GM19238 (cell line): ENCODE measurements around the gene LRP2.
"Not testable (repeated sequence)": the region's sequence is repeated elsewhere in the genome, so short reads cannot be mapped to it uniquely, and the experiment has no call there.

Experiments
- DNase-seq: peaks from one replicate; pipeline ENCODE4 v3.0.0; 2011; ENCODE audit warnings: low spot score; ENCODE audit not compliant: insufficient read length

The LRP2 gene

DNA sequence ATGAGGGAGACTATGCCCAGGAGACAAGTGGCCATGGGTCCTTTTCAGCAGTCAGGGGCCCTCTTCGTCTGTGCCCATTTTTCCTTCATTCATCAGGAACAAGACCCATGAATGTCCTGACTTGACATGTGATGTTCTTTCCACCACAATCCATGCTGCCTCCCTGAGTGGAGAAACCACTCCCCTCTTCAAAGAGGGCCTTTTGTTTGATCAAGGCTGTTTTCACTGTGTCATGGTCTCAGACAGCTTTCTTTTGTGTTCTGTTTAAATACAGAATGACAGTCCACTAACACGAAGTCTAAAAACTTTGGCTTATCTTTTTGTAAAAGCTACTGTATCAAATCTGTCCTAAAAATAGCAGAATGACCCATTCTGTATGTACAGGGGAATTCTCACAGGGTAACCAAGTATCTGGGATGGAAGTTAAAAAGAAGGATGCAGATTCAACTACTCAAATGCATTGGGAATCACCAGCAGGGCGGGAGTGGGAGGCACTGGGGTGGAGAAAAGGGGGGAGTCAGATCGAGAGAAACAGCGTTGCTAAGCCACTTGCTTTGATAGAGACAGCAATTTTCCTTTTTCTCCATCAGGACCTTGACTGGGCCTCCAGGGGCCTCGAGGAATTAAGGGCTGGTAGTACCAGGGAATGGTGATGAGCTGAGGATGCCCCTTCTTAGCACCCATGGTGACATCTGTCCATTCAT, 13.9 kb downstream of the LRP2 start:
- no peak for DNase-seq

DNA sequence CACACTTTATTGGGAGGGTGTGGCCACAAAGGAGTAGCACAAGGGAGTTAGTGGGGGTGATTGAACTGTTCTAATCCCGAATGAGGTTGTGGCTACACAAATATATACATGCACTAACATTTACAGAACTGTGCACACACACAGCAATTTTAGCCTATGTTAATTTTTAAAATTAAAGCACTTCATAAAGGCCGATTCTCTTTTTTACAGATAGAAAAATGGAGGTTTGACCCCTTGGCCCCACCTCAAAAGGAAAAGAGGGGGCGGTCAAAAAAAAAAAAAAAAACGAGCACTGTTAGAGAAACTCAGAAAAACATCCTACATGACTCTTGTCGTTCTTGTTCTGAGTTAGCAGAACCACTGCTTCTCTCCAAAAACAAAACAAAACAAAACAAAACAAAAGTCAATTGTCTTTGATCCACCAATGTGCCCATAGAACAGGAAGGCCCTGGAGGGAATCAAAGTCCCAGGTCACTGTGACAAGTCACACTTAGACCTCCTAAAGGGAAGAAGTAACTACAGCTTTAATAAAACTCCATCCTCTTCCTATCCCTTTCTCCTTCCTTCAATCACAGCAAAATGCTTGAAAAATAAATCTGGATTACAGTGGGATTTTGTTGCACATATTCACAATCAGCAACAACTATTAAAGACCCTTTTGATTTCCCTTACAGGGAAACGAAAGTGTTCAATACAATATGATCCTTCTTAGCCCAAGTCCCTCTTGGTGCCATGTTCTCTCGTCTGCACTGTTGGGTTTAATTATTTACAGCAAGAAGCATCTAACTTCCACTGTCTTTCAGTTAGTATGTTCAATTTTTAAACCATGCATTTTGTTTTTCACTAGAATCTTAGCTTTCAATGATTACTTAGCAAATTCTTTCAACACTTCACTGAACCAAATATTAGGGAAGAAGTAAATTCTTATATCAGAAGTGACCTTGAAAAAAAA, 16.6 kb downstream of the LRP2 start:
- no peak for DNase-seq

DNA sequence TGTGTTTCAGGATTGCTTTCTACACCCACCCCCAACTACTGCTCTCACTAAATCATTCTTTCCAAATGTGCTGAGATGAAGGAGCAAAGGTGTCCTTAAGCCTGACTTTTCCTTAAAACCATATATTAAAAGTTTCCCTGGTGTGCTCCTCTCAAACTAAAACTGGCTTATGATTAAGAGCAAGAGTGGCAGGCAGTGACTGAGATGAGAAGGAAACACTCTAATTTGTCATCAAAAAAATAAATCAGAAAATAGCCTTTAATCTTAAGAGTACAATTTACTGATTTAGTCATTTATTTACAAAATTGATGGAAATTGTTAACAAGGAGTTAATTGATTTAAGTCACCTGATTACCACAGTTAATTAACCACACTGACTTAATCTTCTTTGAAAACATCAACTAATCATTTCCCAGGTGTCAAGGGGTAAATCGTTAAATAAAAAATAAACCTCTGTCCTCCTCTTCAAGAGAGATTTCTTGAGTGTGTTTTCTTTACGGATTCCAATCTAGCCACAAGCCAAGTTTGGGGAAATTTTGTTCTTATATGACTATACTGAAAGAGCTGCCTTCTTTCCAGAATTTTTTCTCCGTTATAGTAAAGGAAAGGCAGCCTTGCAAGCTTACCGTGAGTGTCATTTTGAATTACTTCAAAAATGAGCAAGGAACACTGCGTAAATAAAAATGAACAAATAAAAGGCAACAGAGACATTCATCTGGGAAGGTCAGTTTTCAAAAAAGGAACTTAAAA, 17.4 kb downstream of the LRP2 start:
- DNase-seq: no peak

DNA sequence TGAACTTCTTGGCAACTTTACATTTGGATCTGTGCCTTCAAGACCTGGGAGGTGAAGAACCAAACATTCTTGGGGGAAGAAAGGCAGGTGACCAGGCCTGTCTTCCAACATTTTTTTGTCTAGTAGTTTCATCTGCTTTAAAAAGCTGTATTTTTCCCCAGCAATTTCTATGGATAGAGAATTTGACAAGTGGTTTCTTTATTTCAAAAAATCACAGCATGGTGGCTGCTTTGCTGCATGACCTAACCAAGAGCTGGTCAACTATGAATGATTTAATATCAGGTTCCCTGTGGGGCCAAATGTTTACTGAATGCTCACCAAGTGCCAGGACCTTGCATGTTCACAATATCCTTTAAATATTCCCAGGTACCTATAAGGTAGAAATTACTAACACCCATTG, 19.1 kb downstream of the LRP2 start:
- DNase-seq: no peak

DNA sequence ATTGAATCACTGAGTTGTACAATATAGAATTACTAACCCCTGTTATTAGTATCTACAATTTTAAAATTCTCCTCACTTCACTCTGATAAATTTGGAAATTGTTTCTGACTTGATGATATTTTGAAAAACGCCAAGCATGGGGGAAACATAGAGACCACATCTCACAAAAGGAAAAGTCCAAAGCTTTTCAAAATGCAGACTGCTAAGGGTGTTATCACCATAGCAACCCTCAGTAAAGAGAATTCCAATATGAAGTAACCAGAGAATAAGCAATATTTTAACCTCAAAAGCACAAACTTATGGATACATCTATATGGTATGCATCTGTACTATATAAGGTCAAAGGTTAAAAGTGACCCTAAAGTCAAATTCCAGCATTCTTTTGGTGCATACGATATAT, 22.7 kb downstream of the LRP2 start:
- DNase-seq: no peak

DNA sequence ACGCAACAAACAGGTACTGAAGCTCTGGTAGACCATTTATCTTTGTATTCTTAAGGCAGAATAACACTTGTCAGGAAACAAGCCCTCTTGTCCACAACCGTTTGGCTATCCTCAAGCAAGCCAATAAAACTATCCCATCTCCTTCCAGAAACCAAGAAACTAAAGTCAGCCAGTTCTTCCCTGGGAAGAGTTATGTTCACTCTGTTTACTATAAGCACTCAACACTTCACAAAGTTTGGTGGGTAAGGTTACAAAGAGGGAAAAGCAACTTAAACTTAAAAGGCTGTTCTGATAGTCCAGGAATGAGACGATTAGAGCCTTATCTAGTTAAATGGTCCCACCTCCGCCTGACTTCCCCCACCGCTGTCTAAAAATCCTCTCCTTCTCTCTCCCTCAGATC, 25.6 kb downstream of the LRP2 start:
- DNase-seq: no peak

DNA sequence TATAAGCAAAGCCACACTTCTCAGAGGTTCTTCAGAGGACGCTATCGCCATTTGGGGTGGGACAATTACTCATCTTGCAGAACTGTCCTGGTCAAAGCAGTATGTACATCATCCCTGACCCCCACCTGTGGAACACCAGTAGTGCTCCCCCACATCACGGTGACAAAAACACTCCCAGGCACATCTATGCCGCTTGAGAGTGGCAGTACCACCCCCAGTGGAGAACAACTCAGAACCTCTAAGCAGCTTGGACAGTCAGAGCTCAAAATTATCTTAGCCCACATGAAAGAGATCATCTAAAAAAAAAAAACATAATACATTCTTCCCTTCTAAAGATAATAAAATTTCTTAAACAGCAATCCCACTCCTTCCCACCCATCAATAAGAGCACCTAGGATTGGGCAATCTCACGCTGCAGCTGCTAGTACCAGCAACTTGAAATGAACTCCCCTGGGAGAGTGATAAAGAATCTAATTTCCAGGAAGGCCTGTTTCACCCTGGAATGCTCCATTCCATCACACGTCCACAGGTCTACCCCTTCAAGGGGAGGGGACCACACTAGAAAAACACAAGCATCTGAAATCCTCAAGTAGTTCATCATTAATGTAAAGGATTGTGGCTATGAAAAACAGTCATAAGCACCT, 31.7 kb downstream of the LRP2 start:
- no peak for DNase-seq

DNA sequence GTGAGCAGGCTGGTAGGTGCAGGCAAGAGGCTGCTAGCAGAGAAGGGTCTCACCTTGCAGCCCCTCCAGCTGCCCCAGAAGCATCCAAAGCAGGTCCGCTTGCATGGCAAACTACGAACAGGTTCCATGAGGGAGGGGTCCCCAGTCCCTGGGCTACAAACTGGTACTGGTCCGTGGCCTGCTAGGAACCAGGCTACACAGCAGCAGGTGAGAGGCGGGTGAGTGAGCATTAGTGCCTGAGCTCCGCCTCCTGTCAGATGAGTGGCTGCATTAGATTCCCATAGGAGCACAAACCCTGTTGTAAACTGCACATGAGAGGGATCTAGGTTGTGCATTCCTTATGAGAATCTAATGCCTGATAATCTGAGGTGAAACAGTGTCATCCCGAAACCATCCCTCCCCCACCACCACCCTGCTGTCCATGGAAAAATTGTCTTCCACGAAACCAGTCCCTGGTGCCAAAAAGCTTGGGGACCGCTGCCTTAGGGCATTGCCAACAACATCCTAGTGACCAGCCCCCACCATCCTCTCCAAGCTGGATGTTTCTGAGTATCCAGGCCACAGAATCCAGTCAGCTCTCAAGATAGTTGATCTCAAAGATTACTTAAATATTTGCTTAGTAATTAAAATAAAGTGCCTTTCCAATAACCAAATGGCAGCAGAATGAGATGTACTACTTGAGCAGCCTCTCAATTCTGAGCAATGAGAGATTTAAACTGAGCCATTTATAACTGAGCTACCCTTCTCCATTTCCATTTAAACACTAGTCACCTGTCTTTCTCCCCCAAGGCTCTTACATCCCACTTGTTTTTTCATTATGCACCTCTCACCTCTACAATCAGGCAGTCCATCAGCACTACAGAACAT, 32.4 kb downstream of the LRP2 start:
- no peak for DNase-seq

DNA sequence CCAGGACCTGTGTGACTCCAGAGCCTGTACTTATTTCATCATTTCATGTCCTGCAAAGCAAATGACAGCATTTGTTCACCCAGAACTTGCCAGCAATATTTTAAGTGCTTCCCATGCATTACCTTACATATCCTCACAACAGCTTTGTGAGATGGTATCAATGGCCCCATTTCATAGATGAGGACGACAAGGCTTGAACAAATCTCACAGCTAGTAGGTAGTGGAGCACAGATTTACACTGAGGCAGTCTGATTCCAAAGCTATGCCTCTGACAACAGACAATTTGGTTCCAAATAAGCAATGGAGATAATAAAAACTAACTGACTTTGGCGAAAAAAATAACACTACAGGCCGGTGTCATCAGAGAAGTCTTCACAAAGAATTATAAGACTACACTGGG, 33.5 kb downstream of the LRP2 start:
- no peak for DNase-seq

DNA sequence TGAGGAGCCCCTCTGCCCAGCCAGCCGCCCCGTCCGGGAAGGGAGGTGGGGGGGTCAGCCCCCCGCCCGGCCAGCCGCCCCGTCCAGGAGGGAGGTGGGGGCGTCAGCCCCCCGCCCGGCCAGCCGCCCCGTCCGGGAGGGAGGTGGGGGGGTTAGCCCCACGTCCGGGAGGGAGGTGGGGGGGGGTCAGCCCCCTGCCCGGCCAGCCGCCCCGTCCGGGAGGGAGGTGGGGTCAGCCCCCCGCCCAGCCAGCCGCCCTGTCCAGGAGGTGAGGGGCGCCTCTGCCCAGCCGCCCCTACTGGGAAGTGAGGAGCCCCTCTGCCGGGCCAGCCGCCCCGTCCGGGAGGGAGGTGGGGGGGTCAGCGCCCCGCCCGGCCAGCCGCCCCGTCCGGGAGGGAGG, 34.5 kb downstream of the LRP2 start:
- not testable (repeated sequence) for DNase-seq

DNA sequence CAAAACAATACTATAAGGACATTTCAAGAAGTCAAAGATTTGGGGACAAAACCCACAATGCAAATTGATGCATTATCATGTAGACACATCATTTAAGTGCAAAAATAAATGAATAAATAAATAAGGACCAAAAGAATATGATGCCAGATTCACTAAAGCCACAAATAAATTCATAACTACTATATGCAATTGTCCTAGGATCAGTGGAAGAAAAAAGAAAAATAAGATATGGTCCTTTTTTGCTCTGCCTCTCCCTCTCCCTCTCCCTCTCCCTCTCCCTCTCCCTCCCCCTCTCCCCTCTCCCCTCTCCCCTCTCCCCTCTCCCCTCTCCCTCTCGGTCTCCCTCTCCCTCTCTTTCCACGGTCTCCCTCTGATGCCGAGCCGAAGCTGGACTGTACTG, 36.4 kb downstream of the LRP2 start:
- DNase-seq: not testable (repeated sequence)

DNA sequence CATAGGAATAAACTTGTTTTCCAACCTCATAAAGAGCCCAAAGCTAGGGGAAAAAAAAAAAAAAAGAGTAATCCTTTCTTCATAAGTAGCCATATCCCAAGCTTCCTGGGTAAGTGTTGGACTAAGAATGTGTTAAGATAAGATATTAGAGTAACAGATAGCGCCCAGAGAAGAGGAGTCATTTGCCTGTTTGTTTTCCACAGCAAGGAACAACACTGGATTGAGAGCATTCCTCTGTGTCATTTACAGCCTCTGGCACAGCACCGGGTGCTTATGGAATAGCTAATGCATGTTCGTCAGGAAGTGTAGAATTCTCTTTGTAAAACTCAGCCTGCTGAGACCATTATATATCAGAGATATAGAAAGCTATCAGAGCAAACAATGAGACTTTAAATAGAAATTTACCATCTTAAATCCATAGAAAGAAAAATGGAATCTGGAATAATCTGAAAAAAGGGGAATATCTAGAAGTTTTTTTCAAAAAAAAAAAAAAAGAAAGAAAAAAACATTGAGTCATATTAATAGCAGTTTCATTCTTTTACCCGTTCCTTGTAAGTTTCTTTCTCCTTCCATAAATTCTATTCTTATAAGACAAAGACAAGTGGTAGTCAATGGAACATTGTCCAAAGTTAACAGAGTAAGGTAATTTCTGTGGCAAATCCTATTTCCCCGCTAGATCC, 37.6 kb downstream of the LRP2 start:
- no peak for DNase-seq

DNA sequence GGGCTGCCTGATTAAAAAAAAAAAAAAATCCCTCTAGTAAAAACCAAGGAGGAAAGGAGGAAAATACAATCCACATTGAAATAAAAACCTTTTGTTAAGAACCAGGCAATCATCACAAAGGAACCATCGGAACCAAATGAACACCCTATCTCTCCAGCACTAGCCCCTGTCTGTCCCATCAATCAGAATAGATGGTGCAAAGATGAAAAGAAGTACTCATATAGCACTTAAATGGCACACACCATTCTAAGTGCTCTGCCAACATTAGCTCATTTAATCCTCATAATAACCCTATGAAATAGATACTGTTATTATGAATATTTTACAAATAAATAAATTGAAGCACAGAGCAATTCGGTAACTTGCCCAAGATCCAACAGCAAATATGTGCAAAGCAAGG, 38.5 kb downstream of the LRP2 start:
- no peak for DNase-seq

DNA sequence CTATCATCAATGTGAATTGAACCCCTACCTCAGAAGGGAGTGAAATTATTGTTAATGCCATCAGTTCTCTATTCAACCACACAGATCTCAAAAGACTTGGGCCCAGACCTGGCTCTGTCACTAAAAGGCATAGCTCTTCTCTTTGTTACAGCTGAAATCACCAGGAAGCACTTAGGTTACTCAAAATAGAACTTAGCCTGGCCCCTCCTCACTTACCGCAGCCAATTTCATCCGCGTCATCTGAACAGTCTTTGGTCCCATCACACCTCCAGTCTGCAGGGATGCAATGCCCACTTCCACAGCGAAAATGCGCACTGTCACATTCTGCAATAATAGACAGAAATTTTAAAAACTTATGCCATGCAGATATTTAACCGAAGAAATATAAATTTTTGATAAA, 41.8 kb downstream of the LRP2 start:
- DNase-seq: no peak

DNA sequence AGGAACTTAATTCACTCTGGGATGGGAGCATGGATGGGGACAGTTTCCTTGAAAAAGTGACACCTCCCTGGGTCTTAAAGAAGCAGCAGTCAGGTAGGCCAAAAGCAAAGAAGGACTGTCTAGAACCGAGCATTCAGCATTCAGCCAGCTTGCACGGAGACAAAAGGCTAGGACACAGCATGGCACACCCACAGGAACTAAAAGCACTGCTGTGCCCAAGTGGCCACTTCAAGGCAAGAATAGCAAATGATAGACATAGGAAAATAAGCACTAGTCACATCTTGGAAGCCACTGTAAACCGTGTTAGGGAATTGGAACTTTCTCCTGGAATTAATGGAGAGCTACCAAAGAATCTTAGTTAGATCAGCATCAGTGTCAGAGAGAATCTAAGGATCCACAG, 47.0 kb downstream of the LRP2 start:
- no peak for DNase-seq

DNA sequence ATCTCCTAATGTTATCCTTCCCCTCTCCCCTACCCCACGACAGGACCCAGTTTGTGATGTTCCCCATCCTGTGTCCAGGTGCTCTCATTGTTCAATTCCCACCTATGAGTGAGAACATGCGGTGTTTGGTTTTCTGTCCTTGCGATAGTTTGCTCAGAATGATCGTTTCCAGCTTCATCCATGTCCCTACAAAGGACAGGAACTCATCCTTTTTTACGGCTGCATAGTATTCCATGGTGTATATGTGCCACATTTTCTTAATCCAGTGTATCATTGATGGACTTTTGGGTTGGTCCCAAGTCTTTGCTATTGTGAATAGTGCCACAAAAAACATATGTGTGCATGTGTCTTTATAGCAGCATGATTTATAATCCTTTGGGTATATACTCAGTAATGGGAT, 54.0 kb downstream of the LRP2 start:
- not testable (repeated sequence) for DNase-seq

DNA sequence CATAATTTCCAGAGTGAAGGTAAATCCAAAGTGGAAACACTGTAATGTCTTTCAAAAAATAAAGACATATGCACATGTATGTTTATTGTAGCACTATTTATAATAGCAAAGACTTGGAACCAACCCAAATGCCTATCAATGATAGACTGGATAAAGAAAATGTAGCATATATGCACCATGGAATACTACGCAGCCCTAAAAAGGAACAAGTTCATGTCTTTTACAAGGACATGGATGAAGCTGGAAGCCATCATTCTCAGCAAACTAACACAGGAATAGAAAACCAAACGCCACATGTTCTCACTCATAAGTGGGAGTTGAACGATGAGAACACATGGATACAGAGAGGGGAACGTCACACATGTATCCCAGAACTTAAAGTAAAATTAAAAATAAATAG, 57.6 kb downstream of the LRP2 start:
- not testable (repeated sequence) for DNase-seq

DNA sequence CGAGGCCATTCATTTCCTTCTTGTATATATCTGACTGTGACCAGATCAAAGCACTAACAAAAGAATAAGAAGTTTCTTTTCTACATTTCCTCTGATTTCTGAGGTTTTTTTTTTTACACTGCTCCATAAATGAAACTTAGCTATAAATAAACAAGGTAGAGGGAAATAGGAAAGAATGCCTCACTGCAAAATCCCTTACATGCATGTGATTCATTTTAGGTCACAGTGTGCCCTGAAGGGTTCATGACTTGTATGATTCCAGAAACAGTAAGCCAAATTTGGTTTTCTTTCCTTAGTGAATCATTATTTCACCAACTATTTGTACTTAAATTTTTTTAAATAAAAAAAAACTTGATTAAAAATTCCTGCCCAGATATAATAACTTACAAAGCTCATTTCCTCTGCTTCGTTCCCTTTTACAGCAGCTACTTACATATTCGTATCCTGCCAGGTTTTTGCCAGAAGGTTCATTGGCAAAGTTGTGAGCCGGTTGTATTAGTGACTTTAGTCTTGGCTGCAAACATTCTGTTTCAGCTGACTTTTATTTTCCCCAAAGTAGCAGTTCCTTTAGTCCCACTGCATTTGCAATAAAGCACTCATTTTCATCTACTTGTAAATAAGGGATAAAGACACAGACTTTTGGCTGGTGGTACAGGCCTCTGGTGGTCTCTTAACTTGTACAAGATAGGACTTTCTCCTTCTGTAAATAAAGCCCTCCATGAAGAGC, 58.6 kb downstream of the LRP2 start:
- no peak for DNase-seq

DNA sequence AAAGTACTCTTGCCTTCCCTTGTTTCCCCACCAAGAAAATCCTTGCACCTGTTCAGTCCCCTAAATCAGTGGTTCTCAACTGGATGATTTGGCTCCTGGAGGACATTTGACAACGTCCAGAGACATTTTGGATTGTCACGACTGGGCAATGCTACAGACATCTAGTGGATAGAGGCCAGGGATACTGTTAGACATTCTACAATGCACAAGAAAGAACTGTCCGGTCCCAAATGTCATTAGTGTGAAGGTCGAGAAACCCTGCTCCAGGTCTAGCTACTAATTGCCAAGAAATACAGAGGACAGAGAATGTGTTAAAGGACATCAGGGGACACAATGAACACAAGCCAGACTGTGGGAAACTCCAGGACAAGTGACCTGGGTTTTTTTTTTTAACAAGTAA, 60.0 kb downstream of the LRP2 start:
- DNase-seq: no peak
